Caki2 (cell line): Measurements from ENCODE around the gene SYNE2. TPM values are rescaled to one million over a fixed set of nuclear protein-coding genes. Genes with fewer than 3 reads are reported as not detected.
"Not testable (repeated sequence)": the region's sequence is repeated elsewhere in the genome, so short reads cannot be mapped to it uniquely, and the experiment has no call there.

Source experiments
- DNase-seq: peaks from one replicate; pipeline ENCODE4 v3.0.0-alpha.2; 2015; ENCODE audit warnings: low read depth
- in situ Hi-C: cut with HindIII; loops from 2 replicates; pipeline ENCODE4 v1.10.0; 2016; ENCODE audit warnings: low sequenced_read_pairs, low pct_unique_long_range_greater_than_20kb, mixed read lengths
- total RNA-seq: library from RNA; depleted of rRNA; stranded (reverse); fragments of >200 nt; shearing (Covaris generic); gene quantifications from 2 replicates; pipeline ENCODE4 v1.2.3, GENCODE V29; 2014; ENCODE audit warnings: low replicate concordance

SYNE2 gene
- total RNA-seq, 1 experiment from 2014 or later, result 13.7 TPM

DNA sequence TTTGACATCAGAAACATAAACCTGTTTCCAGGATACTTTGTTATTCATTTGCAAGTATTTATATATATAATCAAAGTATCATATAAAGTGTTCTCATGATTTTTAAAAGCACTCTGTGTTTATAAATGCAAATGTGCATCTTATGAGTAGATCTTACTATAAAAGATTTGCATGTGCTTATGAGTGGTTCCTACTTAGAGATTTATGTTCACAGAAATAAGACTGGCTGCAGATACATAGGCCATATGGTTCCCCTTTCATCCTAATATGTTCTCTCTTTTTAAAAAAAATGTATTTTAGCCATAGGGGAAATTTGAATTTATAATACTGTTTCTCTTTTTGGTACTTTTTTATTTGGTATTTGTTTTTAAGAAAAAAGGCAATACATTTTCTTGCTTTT, 267.2 kb downstream of the SYNE2 start:
- DNase-seq, result no peak
- in situ Hi-C loops, result no loop called here

- DNase-seq, result no peak
- in situ Hi-C loops, result no loop called here
Observed at GRCh38 chr14:64123241-64123822, 270.5 kb downstream of the SYNE2 start.

DNA sequence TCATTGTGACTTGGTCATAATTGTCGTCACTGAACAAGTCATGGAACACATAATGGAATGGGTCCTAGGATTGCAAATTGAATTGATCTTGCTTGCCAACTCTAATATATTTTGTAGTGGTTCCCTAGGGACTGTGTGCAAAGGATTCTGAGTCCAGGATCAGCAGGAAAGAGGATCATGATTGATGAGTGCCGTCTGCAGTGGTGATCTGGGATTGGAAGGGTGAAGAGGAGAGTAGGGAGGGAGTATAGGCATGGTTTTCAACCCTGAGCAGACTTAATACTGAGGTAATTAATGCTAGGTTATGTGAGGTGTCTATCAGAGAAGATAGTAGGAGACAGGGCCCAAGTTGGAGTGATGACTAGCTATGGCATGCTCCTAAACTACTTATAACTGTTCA, 272.5 kb downstream of the SYNE2 start:
- in situ Hi-C loops, result no loop called here
- no peak for DNase-seq

- in situ Hi-C loops, result no loop called here
- no peak for DNase-seq
Observed at GRCh38 chr14:64126548-64126947, 273.7 kb downstream of the SYNE2 start.

DNA sequence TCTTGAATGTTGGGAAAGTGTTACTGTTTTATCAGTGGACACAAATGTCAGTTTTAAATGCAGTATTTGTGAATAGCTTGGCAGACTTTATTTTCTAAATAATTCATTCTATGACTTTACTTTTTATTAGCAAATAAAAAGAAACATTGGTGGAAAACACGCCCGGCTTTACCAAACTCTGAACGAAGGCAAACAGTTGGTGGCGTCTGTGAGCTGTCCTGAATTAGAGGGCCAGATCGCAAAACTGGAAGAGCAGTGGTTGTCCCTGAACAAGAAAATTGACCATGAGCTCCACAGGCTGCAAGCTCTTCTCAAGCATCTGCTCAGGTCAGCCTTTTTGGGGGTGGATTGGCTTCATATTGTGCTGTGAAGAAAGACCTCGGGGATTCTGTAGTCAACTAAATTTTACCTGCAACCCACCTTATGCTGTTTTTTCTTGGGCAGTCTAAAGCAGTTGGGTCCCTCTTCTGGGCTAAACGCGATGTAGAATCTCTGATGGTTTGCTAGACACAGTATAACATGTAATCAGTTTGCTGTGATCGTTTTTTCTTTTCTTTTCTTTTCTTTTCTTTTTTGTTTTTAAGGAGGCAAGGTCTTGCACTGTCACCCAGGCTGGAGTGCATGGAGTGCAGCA, 285.0 kb downstream of the SYNE2 start:
- in situ Hi-C loops, result no loop called here
- DNase-seq, result no peak

GRCh38 chr14:64147126-64147790, 294.5 kb downstream of the SYNE2 start:
- no peak for DNase-seq
- in situ Hi-C loops, result no loop called here

DNA sequence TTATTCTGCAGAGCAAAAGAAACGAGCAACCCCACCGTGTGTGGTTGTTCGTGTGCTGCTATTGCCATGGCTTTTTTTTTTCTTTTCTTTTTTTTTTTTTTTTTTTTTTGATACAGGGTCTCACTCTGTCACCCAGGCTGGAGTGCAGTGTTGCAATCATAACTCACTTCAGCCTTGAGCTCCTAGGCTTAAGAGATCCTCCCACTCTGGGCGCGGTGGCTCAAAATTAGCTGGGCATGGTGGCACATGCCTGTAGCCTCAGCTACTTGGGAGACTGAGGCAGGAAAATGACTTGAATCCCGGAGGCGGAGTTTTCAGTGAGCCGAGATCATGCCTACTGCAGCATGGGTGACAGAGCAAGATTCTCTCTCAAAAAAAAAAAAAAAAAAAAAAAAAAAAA, 297.1 kb downstream of the SYNE2 start:
- in situ Hi-C loops, result no loop called here
- no peak for DNase-seq

GRCh38 chr14:64158608-64159007, 305.8 kb downstream of the SYNE2 start:
- in situ Hi-C loops, result no loop called here
- no peak for DNase-seq

DNA sequence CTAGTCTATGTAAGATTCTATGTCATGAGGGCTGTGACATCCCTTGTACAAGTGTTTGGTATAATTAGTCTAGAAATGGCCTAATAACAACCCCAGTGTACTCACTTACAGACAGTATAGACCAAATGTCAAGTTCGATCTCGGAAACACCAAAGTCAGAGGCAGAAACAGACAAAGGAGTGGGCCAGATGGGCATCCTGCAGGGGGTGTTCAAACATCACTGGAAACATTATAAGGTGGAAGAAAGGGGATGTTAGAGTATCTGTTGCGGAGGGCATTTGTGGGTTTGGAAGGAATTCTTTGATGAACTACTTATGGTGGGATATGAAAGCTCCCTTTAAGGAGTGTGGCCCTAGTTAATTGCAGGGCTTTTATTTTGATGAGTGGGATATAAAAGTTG, 306.8 kb downstream of the SYNE2 start:
- no peak for DNase-seq
- in situ Hi-C loops, result no loop called here

GRCh38 chr14:64170181-64170580, 317.4 kb downstream of the SYNE2 start:
- DNase-seq, result no peak
- in situ Hi-C loops, result no loop called here

DNA sequence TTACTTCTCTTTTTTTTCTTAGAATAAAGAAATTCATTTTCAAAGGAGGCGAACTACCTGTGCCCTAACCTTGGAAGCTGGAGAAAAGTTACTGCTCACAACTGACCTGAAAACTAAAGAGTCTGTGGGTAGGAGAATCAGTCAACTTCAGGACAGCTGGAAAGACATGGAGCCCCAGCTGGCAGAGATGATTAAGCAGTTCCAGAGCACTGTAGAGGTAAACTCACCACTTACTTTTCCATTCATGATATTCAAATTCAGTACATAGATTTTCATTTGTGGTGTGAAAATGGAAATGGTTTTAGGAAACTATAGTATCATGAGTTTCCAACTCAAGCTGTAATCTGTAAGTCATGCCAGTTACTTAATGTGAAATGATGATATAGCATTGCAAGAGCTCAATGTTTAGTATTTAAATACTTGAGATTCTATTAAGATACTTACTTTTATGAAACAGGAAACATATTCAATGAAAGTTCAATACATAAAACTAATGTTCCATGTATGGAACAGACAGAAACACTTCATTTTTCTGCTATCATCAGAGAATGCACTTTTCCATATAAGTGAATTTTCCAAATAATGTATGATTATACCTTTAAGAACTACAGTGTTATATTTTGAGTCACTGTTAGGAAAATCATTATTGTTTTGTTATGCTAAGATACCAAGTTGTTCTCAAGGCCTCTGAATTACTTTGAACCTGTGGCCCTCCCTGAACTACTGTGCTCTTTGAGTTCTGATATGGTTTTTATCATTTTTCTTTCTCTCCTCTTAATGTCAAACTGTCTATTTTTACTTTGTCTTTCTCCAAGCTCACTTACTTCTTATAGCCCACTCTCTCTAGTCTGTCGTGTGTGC, 322.3 kb downstream of the SYNE2 start:
- in situ Hi-C loops, result no loop called here
- DNase-seq, result no peak

DNA sequence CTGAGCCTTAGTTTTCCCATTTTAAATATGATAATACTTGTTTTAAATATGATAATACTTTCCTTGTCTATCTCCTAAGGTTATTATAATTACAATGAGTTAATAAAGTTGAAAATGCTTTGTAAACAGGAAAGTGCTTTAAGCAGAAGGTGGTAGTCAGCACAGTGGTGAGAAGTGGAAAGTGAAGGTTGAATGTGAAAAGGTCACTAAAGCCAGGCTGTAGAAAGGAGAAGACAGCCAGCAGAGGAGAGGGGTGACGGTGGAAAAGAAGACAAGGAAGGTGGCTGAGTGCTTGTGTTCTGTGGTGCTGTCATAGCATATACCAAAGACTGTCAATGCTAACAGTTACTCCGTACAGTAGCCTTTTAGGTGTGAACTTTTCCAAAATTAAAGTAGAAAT, 323.5 kb downstream of the SYNE2 start:
- in situ Hi-C loops, result no loop called here
- no peak for DNase-seq

DNA sequence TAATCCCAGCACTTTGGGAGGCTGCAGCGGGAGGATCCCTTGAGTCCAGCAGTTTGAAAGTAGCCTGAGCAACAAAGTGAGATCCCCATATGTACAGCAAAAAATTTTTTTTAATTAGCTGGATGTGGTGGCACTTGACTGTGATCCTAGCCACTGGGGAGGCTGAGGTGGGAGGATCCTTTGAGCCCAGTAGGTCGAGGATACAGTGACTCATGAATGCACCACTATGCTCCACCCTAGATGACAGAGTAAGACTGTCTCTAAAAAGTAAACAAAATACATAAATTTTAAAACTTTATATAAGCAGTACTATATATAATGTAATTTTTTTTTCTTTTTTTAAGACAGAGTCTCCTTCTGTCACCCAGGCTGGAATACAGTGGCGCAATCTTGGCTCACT, 326.0 kb downstream of the SYNE2 start:
- in situ Hi-C loops, result no loop called here

DNA sequence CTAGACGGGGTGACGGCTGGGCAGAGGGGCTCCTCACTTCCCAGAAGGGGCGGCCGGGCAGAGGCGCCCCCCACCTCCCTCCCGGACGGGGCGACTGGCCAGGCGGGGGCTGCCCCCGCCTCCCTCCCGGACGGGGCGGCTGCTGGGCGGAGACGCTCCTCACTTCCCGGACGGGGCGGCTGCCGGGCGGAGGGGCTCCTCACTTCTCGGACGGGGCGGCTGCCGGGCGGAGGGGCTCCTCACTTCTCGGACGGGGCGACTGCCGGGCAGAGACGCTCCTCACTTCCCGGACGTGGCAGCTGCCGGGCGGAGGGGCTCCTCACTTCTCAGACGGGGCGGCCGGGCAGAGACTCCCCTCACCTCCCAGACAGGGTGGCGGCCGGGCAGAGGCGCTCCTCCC, 330.1 kb downstream of the SYNE2 start:
- DNase-seq, in situ Hi-C loops: not testable (repeated sequence)

More for the DNA sequence above, 326.0 kb downstream of the SYNE2 start:
- no peak for DNase-seq

DNA sequence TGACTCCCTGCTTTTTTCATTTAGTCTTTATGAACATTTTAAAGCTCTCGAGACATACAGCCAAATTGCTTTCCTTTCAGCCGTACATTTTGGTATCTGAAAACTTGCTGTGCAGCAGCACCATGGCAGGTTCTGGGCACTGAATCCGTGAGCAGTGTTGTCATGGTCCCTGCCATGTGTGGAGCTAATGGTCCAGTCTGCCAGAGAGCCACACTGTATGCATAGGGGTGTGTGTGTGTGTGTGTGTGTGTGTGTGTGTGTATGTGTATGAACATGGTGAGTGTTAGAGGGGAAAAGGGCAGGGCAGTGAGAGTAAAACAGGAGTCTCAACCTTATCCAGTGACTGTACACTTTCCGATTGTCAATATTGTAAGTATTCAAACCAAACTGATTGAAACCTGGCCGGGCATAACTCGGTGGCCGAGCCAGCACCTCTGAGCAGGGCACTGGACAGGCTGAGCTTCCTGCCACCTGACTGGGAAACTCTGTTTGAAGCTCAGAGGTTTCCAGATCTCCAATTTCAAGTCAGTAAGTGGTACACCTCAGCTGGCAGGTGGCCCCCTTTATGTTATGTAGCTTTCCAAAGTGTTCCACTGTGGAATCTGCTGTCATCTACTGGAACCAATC, 331.4 kb downstream of the SYNE2 start:
- no peak for DNase-seq
- in situ Hi-C loops, result no loop called here

- DNase-seq, result no peak
- in situ Hi-C loops, result no loop called here
Observed at GRCh38 chr14:64185184-64185583, 332.4 kb downstream of the SYNE2 start.

DNA sequence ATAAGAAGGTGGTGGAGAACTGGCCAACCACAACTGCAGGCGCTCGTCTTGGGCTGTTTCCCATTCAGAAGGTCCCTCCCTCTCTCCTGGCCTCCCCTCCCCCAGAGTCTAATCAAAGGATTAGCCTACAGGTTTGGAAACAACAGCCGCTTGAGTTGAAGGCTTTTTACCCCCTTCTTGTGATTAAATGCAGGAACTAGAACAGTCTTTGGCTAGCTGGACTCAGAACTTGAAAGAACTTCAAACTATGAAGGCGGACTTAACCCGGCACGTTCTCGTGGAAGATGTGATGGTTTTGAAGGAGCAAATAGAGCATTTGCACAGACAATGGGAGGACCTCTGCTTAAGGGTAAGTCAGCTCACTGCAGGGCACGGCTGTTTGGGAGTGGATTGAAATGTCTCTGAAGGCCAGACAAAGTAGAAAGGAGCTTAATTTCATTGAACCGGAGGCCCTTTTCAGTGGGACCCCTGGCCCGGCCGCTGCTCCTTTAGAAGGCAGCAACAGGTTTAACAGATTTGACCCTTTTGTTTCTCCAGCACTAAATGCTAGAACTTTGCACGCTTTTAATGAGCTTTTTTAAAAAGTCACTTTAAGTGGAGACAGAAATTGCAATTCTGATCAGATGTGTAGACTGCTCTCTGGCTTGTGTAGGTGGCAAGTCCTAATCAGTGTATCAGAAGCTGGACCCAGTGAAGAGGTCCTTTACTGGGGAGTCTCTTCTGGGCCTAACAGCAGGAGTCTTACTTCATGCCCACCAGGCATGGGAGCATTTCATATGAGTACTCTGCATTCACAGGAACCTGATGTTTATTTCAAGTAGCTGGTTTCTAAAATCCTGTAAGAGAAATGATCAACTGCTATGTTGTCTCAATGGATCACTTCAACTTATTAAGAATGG, 333.7 kb downstream of the SYNE2 start:
- no peak for DNase-seq
- in situ Hi-C loops, result no loop called here

DNA sequence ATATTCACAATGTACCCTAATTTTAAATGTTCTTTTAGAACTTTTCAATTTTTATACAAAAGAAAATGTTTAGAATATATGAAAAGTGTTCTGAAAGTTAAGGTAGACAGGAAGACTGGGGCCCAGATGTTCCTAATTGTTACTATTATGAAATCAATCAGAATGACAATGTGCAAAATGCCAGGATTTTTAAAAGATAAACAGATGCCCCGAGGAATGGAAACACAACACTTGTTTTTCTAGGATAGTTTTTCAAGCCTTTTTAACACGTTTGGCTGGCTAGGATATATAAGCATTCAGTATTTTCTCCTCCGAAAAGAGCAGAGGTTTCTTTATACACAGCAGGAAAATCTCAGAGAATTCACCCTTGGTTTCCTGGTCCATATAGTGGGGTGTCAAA, 334.5 kb downstream of the SYNE2 start:
- no peak for DNase-seq
- in situ Hi-C loops, result no loop called here
